ENCODE measurements around the gene GPR137. TPM values are rescaled to one million over a fixed set of nuclear protein-coding genes. Genes with fewer than 3 reads are reported as not detected.

The GPR137 gene
- total RNA-seq, 1 experiment from 2014 or later: 16.1 TPM

DNA sequence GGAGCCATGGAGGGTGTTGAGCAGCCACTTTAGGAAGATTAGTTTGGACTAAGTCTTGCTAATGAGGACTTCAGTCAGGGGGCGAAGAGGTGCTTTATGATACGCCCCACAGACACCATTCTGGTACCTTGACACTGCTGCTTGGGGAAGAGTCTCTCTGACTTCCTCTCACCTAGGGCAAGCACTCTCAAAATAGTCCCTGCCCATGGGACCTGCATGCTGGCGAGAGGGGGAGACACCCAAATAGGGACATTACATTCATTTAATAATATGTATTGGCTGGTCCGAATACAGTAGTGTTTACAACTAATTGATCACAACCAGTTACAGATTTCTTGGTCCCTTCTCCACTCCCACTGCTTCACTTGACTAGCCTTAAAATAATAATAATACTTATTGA lies 10.1 kb downstream of the GPR137 start:
- H3K27me3 ChIP-seq: peaks cover 17% of the 10 kb centered on the region
- DNase-seq: no peak
- H3K36me3 ChIP-seq: no peaks in the 10 kb centered on the region
- H3K27ac ChIP-seq: no peak overlapping the region
- no peak overlapping the region for H3K4me3 ChIP-seq
- no peaks in the 10 kb centered on the region for H3K4me1 ChIP-seq
- no peaks in the 10 kb centered on the region for H3K9me3 ChIP-seq (replicated peaks)

DNA sequence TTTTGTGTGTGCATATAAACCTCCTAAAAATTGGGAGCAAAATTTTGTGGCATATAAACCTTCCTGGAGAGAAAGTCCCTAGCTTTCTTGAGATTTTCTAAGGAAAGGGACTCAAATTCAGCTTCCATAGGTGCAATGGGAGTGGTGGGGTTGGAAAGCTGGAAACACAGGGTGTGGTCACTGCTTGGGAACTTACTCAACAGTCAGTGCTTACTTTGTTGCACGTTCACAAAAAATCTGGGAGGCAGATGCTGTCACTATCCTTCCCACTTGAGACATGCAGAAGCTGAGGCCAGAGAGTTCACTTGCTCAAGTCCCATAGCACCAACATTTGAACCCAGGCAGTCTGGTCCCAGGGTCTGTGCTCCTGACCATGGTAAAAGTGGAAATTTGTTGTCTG lies 10.6 kb downstream of the GPR137 start:
- DNase-seq: no peak
- Histone ChIP-seq H3K27me3 (peaks cover 17% of the 10 kb centered on the region), H3K9me3 (replicated peaks) (no peaks in the 10 kb centered on the region), H3K4me3 (no peak overlapping the region), H3K36me3 (no peaks in the 10 kb centered on the region), H3K4me1 (no peaks in the 10 kb centered on the region), H3K27ac (no peak overlapping the region)

GRCh38 chr11:64296830-64297698 lies 11.4 kb downstream of the GPR137 start:
- Histone ChIP-seq H3K4me1 (no peaks in the 10 kb centered on the region), H3K36me3 (no peaks in the 10 kb centered on the region), H3K9me3 (replicated peaks) (no peaks in the 10 kb centered on the region), H3K27me3 (peaks cover 17% of the 10 kb centered on the region), H3K4me3 (no peak overlapping the region), H3K27ac (no peak overlapping the region)
- no peak for DNase-seq

DNA sequence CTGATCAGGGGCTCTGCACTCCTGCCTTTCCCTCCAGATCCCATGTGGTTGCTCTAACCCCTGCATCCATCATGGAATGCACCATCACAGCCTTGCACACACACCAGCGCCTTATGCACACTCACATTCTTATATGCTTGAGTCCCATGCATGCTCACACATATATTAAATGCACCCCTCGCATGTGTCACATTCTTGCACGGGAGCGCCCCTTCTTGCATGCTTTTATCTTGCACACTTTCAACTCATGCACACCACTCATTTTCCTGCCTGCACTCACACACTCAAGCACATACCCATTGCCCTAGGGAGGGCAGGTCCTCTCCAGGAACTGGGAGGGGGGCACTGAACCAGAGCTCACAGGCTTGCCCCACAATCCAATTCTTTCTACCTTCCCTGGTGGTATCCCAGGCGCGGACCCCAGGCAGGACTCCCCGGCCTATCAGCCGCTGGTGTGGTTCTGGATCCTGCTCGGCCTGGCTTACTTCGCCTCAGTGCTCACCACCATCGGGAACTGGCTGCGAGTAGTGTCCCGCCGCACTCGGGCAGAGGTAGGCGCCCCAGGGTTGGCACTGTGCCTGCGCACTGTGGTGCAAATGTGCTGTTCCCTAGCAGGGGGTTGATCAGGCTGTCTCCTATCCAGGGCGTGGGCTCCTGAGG lies 12.2 kb downstream of the GPR137 start:
- DNase-seq: no peak
- Histone ChIP-seq H3K9me3 (replicated peaks) (no peaks in the 10 kb centered on the region), H3K4me1 (no peaks in the 10 kb centered on the region), H3K4me3 (no peak overlapping the region), H3K27me3 (peaks cover 13% of the 10 kb centered on the region), H3K27ac (no peak overlapping the region), H3K36me3 (no peaks in the 10 kb centered on the region)

DNA sequence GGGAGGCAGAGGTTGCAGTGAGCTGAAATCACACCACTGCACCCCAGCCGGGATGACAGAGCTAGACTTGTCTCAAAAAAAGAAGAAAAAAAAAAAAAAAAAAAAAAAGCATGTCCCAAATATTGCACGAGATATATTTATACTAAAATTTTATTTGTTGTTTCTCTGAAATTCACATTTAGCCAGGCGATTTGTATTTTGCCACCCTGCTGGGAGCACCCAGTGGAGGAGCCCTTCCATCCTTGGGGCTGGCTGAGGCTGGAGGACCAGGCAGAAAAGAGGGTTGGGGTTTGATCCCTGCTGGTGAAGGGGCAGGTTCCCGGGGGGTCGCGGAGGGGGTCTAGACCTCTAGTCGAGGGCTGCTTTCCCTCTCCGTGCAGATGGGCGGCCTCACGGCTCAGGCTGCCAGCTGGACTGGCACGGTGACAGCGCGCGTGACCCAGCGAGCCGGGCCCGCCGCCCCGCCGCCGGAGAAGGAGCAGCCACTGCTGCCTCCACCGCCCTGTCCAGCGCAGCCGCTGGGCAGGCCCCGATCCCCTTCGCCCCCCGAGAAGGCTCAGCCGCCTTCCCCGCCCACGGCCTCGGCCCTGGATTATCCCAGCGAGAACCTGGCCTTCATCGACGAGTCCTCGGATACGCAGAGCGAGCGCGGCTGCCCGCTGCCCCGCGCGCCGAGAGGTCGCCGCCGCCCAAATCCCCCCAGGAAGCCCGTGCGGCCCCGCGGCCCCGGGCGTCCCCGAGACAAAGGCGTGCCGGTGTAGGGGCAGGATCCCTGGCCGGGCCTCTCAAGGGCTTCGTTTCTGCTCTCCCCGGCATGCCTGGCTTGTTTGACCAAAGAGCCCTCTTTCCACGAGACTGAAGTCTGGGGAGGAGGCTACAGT lies 13.6 kb downstream of the GPR137 start:
- Histone ChIP-seq H3K27me3 (peaks cover 13% of the 10 kb centered on the region), H3K4me3 (no peak overlapping the region; the same call in 1 of the 2 replicates), H3K27ac (no peak overlapping the region), H3K9me3 (replicated peaks) (no peaks in the 10 kb centered on the region), H3K4me1 (0 out of 2 replicates have a peak, but pooled peaks cover 3% of the 10 kb centered on the region), H3K36me3 (no peaks in the 10 kb centered on the region)
- DNase-seq: no peak

DNA sequence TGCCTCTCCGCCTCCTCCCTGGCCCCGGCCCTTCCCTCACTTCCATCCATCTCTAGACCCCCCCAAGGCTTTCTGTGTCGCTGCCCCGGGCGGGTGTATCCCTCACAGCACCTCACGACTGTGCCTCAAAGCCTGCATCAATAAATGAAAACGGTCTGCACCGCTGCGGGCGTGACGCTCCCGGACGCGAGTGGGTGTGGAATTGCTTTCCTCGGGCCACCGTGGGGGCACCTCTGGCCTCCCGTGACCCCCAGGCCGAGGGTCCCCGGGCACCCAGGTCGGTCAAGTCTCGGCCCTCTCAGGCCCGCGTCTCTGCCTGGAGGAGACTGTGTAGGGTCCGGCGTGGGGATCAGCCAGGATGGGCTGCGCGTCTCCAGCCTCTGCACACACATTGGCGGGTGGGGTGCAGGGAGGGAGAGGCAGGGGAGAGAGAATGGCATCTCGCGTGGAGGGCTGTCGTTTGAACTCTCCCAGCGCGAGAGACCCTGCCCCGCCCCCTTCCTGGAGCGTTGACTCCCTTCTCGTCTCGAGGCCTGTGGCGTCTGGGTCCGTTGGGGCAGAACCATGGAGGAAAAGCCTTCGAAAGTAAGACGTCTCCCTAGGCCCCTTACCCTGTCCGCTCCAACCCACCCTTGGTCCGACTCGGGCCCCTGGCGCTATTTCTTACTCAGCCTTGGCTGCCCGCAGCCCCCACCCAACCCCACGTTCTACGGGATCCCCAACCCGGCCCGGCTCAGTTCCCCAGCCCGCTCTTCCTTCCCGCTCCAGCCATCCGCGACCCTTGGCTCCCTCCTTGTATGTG lies 14.4 kb downstream of the GPR137 start, which contains the start of gene CATSPERZ:
TSS of gene CATSPERZ (plus strand) at position 512 of the 802 bp plus-strand sequence. CDS start at position 565, 53 bp downstream.
- no peaks in the 10 kb centered on the region for H3K36me3 ChIP-seq
- 0 out of 2 replicates have a peak, but pooled peaks cover 3% of the 10 kb centered on the region for H3K4me1 ChIP-seq
- no peaks in the 10 kb centered on the region for H3K9me3 ChIP-seq (replicated peaks)
- no peak within 1 kb of the TSS for H3K27ac ChIP-seq
- DNase-seq: no peak
- H3K4me3 ChIP-seq: no peak within 1 kb of the TSS; the same call in 1 of the 2 replicates
- peaks cover 13% of the 10 kb centered on the region for H3K27me3 ChIP-seq

- no peak overlapping the region for H3K4me3 ChIP-seq
- no peaks in the 10 kb centered on the region for H3K36me3 ChIP-seq
- peaks cover 10% of the 10 kb centered on the region for H3K27me3 ChIP-seq
- no peak for DNase-seq
- H3K9me3 ChIP-seq (replicated peaks): no peaks in the 10 kb centered on the region
- no peak overlapping the region for H3K27ac ChIP-seq
- 0 out of 2 replicates have a peak, but pooled peaks cover 3% of the 10 kb centered on the region for H3K4me1 ChIP-seq
Measured at GRCh38 chr11:64303109-64304031, 17.7 kb downstream of the GPR137 start.

GRCh38 chr11:64304032-64304315 lies 18.3 kb downstream of the GPR137 start:
- Histone ChIP-seq H3K4me1 (0 out of 2 replicates have a peak, but pooled peaks cover 3% of the 10 kb centered on the region), H3K9me3 (replicated peaks) (no peaks in the 10 kb centered on the region), H3K27me3 (peaks cover 10% of the 10 kb centered on the region), H3K27ac (no peak overlapping the region), H3K4me3 (peak overlapping the region; percentile 66), H3K36me3 (no peaks in the 10 kb centered on the region)
- no peak for DNase-seq

GRCh38 chr11:64304316-64305072 lies 18.8 kb downstream of the GPR137 start:
- Histone ChIP-seq H3K27me3 (peaks cover 10% of the 10 kb centered on the region), H3K4me3 (peak overlapping the region; percentile 66), H3K27ac (peak overlapping the region; percentile 93), H3K36me3 (no peaks in the 10 kb centered on the region), H3K4me1 (0 out of 2 replicates have a peak, but pooled peaks cover 3% of the 10 kb centered on the region), H3K9me3 (replicated peaks) (no peaks in the 10 kb centered on the region)
- DNase-seq: peak; percentile 94 to 96

DNA sequence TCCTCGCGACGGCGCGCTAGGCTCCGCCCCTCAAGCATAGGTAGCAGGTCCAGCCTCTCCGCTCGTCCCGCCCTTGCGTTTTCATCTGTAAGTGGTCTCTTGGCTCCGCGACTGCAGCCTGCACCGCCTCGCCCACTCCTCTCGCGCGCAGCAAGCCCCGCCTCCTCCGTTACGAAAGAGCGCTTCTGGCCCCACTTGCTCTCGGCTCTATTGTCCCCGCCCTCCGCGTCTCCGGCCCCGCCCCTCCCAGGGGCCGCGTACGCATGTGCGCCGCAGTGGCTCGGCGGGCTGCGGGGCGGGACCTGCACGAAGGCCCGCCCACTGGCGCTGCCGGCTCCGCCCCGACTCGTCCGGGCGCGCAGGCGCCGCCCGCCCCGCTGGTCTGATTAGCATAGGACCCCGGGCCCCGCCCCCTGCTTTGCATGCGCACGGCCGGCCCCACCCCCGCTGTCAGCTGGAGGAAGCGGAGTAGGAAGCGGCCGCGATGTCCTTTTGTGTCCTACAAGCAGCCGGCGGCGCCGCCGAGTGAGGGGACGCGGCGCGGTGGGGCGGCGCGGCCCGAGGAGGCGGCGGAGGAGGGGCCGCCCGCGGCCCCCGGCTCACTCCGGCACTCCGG lies 19.5 kb downstream of the GPR137 start, which contains the start of gene ESRRA:
TSS of gene ESRRA (plus strand) at position 450 of the 616 bp plus-strand sequence. CDS start 1,656 bp downstream, outside the sequence.
- peak within 1 kb of the TSS; percentile 66 for H3K4me3 ChIP-seq
- no peaks in the 10 kb centered on the region for H3K36me3 ChIP-seq
- H3K4me1 ChIP-seq: 0 out of 2 replicates have a peak, but pooled peaks cover 3% of the 10 kb centered on the region
- H3K9me3 ChIP-seq (replicated peaks): no peaks in the 10 kb centered on the region
- H3K27ac ChIP-seq: peak within 1 kb of the TSS; percentile 93
- H3K27me3 ChIP-seq: peaks cover 4% of the 10 kb centered on the region
- DNase-seq: peak; percentile 98 to 99

GRCh38 chr11:64305691-64306562 lies 20.3 kb downstream of the GPR137 start:
- peak overlapping the region; percentile 66 for H3K4me3 ChIP-seq
- no peaks in the 10 kb centered on the region for H3K27me3 ChIP-seq
- H3K36me3 ChIP-seq: no peaks in the 10 kb centered on the region
- DNase-seq: peak; percentile 72 to 74
- H3K27ac ChIP-seq: peak overlapping the region; percentile 58; the same call in 1 of the 2 replicates
- 0 out of 2 replicates have a peak, but pooled peaks cover 3% of the 10 kb centered on the region for H3K4me1 ChIP-seq
- H3K9me3 ChIP-seq (replicated peaks): no peaks in the 10 kb centered on the region
